GM19099 (cell line): ENCODE data around the gene ZSCAN21.
A peak's percentile ranks its signal among the peaks of the same experiment; 100 is the strongest.

Experiments used
- POLR2A ChIP-seq: IDR thresholded peaks from 3 replicates; pipeline ENCODE4 v1.6.1; 2011; ENCODE audit warnings: low read depth; ENCODE audit not compliant: insufficient read length; ENCODE audit errors: extremely low read depth

ZSCAN21 gene

DNA sequence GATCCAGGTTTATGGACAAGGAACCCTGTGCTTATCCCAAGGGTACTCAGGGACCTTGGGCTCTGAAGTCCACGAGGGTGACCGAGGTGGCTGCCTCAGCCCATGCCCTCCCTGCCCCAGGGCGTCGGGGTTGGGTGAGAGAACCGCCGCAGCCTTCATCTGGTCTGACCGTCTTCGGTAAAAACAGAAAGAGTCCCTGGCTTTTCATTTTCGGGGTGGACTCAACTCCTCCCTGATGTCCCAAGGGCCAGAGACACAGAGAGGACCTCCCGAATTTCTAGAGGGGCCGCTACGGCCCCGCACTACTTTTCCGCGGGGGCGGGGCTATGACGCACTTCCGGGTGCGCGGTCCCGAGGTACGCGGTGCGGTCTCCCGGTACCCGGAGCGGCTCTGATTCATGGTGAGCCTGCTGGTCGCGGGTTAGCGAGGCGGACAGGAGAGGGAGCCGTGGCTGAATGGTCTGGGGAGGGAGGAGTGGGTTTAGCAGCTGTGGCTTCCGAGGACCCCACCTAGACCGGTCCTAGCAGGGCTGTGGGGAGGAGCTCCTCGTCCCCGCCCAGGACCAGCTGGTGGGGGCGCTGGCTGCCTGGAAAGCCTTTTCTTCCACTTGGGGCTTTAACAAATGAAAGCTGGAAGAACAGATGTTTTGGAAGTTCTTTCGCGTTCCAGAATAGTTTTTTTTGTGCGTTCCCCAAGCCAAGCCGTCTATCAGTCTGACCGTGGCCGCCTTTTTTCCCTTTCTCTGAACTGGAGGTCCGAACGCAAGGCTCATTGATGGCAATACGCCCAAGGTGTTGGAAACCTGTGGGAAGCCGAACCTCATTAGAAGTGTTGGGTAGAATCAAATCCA, at the start of gene ZSCAN21:
TSS of gene ZSCAN21 (plus strand) at position 334 of the 851 bp plus-strand sequence. CDS start 7,233 bp downstream, outside the sequence.
- TF ChIP-seq POLR2A = peak; percentile 90

DNA sequence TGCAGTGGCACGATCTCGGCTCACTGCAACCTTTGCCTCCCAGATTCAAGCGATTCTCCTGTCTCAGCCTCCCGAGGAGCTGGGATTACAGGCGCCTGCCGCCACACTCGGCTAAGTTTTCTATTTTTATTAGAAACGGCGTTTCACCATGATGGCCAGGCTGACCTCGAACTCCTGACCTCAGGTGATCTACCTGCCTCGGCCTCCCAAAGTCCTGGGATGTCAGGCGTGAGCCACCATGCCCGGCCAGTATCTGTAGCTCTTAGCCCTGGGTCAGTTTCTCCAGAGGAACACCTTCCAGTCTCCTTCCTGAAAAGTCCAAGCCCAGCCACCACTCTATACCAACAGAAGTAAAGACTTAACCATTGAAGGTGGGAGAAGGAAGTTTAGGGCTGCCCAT, 49.3 kb upstream of the ZSCAN21 start:
- no peak for TF ChIP-seq POLR2A

DNA sequence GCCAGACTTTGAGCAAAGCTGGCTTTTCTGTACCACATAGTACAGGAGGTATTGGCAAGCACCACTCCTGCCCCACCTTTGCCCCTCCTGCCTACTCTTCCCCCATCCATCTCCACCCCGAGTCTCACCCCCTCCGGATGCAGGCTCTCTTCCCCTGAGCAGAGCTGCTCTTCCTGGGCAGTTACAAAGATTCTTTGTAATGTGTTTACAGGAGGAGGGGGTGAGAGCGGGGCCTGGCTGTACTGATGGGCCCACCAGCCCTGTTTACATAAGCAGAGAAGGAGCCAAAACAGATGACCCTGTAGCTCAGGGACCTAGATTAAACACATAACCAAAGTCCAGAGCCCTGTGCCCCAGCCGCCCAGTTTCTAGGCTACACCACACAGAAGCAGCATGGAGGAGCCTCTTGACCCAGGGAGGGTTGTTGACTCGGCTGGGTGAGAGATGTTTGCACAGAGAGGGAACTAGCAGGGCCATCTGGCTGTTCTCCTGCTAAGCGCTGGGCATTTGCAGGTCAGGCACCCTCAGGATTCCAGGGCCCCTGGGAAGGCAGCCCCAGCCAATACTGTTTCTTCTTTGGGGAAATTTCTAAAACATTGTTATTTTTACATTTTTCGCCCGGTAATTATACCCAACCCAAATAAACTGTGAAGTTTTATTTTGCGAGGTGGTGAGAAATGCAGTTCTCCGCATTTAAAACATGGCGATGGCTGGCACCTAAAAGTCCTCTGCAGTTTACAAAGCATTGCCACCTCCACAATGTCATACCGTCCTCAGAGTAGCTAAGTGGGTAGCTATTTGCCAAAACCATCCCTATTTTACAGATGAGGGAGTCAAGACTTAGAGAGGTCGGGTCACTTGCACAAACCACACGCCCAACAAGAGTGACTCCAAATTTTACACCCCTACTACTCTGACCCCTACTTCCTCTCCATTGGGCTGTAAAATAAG, 45.6 kb upstream of the ZSCAN21 start:
- TF ChIP-seq POLR2A = no peak

GRCh38 chr7:100007887-100008286, 41.7 kb upstream of the ZSCAN21 start:
- no peak for TF ChIP-seq POLR2A

DNA sequence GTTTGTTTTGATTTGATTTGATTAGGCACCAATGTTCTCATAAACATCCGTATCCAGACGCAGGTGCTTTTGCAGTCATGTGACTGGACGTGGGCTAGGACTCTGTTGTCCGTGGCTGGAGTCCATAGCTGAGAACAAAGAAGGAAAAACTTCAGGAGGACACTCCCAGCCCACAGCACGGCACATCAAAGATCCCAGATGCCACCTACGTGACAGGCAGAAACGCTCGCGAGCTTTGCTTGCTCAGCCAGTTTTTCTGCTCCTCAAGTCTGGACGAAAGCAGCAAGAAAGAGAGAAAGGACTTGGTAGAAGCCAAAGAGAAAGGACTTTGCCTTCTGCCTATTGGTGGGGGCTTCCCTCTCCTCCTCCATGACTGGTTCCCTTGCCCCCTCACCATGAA, 41.0 kb upstream of the ZSCAN21 start:
- TF ChIP-seq POLR2A = no peak

- TF ChIP-seq POLR2A = no peak
Observed at GRCh38 chr7:100010901-100011300, 38.7 kb upstream of the ZSCAN21 start.

GRCh38 chr7:100011516-100011915, 38.1 kb upstream of the ZSCAN21 start:
- no peak for TF ChIP-seq POLR2A

DNA sequence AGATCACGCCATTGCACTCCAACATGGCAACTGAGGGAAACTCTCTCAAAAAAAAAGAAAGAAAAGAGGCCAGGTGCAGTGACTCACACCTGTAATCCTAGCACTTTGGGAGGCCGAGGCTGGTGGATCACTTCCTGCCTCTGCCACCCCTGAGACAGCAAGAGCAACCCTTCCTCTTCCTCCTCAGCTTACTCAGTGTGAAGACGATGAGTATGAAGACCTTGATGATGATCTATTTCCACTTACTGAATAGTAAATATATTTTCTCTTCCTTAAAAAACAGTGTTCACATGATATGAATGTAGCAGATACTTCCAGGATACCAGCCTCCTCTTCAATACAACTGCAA, 36.3 kb upstream of the ZSCAN21 start:
- TF ChIP-seq POLR2A = no peak

- peak; percentile 92 for TF ChIP-seq POLR2A
Observed at GRCh38 chr7:100015232-100016214, 34.1 kb upstream of the ZSCAN21 start, which contains the start of gene ZKSCAN1. Gene ZKSCAN1 (plus strand): TSS chr7:100015596. CDS start chr7:100023507, 7,911 bp downstream.

- no peak for TF ChIP-seq POLR2A
Observed at GRCh38 chr7:100016215-100016901, 33.2 kb upstream of the ZSCAN21 start.

DNA sequence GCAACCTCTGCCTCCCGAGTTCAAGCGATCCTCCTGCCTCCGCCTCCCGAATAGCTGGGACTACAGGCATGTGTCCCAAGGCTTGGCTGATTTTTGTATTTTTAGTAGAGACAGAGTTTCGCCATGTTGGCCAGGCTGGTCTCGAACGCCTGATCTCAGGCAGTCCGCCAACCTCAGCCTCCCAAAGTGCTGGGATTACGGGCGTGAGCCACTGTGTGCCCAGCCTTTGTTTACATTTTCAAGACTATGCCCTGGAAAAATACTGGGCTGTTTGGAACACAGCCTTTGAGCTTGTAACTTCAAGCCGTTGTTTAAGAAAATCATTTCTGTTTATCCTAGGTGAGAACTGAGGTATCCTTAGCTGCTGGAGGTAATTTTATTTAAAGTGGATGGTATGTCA, 32.3 kb upstream of the ZSCAN21 start:
- TF ChIP-seq POLR2A = no peak

DNA sequence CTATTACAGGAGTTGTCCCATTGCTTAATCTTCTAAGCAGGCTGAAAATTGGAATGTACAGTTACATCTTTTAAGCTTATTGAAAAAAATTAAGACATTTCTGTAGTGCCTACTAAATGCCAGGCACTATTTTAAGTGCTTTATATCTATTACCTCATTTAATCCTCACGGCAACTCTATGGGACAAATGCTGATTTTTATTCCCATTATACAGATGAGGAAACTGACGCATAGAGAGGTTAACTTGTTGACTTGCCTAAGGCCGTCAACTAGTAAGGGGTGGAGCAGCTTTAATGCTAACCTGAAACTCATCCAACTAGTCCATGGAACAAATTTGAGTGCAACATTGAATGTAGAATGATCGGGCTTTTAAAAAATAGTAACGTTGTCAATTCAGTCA, 31.7 kb upstream of the ZSCAN21 start:
- TF ChIP-seq POLR2A = no peak

DNA sequence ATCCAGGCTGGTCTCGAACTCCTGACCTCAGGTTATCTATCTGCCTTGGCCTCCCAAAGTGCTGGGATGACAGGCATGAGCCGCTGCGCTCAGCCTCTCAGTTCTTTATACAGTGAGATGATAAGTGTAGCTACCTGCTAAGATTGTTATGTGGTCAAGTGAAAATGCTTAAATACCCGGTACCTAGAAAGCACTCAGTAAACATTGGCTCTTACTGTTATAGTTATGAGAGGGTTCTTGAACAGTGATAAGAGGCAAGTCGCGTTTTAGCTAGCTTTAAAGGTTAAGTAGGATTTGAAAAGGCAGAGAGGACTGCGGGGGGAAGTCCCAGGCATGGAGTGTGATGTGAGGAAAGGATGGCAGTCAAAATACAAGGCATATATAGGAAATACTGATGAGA, 29.7 kb upstream of the ZSCAN21 start:
- TF ChIP-seq POLR2A = no peak

- TF ChIP-seq POLR2A = no peak
Observed at GRCh38 chr7:100021297-100021696, 28.3 kb upstream of the ZSCAN21 start.
